Keratinocyte (primary cell): ENCODE measurements around the gene PLCL1.

Source experiments
- CTCF ChIP-seq, 3 experiments: IDR thresholded peaks in 1 of 3; conservative IDR thresholded peaks in 1 of 3; optimal IDR thresholded peaks in 1 of 3; 2 replicates in 2 of 3; 3 replicates in 1 of 3; pipeline versions ENCODE3 to v1.5.1; 2011; ENCODE audit warnings: low read length in 3 of 3, mild to moderate bottlenecking in 3 of 3, moderate library complexity in 2 of 3, control low read depth in 1 of 3, inconsistent platforms in 1 of 3; ENCODE audit not compliant: insufficient read depth in 2 of 3; ENCODE audit errors: extremely low read depth in 1 of 3
- EZH2 ChIP-seq: IDR thresholded peaks from one replicate; pipeline ENCODE4 v1.6.1; 2012; ENCODE audit warnings: inconsistent platforms, mild to moderate bottlenecking, low read length, moderate library complexity

GRCh38 chr2:197975931-197976519 is 171.6 kb downstream of the PLCL1 start:
- TF ChIP-seq EZH2 (no peak), CTCF (optimal IDR thresholded peaks at IDR 0.05 in 1 of 3, IDR thresholded peaks at IDR 0.05 in 1 of 3, conservative IDR thresholded peaks at IDR 0.05 in 1 of 3; ENCODE audit: extremely low read depth in 1 of 3, insufficient read depth in 2 of 3, low read length in 3 of 3) (no peak)
